Body of pancreas (tissue), 4 donors: ENCODE measurements around the gene PINLYP. TPM values are rescaled to one million over a fixed set of nuclear protein-coding genes. Genes with fewer than 3 reads are reported as not detected.

Experiments
- ATAC-seq: fragments of 150-250 bp; one replicate; pipeline ENCODE4 v1.9.1; 2016
- DNase-seq, 4 donors: peaks; one replicate each; pipeline ENCODE4 v3.0.0-alpha.2; 2019
- H3K27ac ChIP-seq, 4 donors: fragments of 200-600 bp; sonication (generic); 1 replicate in 3 of 4; 2 replicates in 1 of 4; pipeline versions ENCODE4 v1.5.1 to v1.6.1; 2016 to 2019; ENCODE audit warnings: mild to moderate bottlenecking in 1 of 4, mixed read lengths in 1 of 4, moderate library complexity in 1 of 4
- H3K27me3 ChIP-seq, 2 donors: fragments of 200-600 bp; sonication (generic); one replicate each; pipeline ENCODE4 v1.6.0; 2016; ENCODE audit warnings: mild to moderate bottlenecking in 1 of 2
- H3K36me3 ChIP-seq, 2 donors: fragments of 200-600 bp; sonication (generic); replicated peaks in 1 of 2; 2 replicates each; pipeline ENCODE4 v1.5.1; 2016; ENCODE audit warnings: low read depth in 2 of 2; ENCODE audit not compliant: insufficient read depth in 1 of 2
- H3K4me1 ChIP-seq: fragments of 200-600 bp; sonication (generic); one replicate; pipeline ENCODE4 v1.6.0; 2016
- H3K4me3 ChIP-seq, 2 donors: fragments of 200-600 bp; sonication (generic); 1 replicate in 1 of 2; 2 replicates in 1 of 2; pipeline ENCODE4 v1.5.1; 2016 to 2019
- H3K9me3 ChIP-seq, 3 donors: fragments of 200-600 bp; sonication (generic); 1 replicate in 2 of 3; 2 replicates in 1 of 3; pipeline ENCODE4 v1.5.1; 2016
- CTCF ChIP-seq, 7 experiments: fragments of 450-650 bp in 4 of 7; fragments of 200-600 bp in 3 of 7; sonication (generic) in 3 of 7; IDR thresholded peaks; one replicate each; pipeline ENCODE4 v1.5.1; 2016 to 2019; ENCODE audit warnings: antibody characterized with exemption in 7 of 7
- POLR2A ChIP-seq, 3 donors: fragments of 450-650 bp; IDR thresholded peaks; one replicate each; pipeline ENCODE4 v1.6.1; 2016; ENCODE audit warnings: antibody characterized with exemption in 3 of 3, mild to moderate bottlenecking in 2 of 3
- WGBS, 2 donors: methylation state at CpG; one replicate each; pipeline ENCODE4 v1.1.5; 2017; 5-methylcytosine and 5-hydroxymethylcytosine counted together
- intact Hi-C: fragments of 100-400 bp; cut with DNase I; formaldehyde crosslinking; loops from one replicate; pipeline ENCODE4 v1.15.1; 2023
- total RNA-seq, 2 donors: library from RNA; depleted of rRNA; stranded (reverse); fragments of >200 nt; gene quantifications; one replicate each; pipeline ENCODE4 v1.1.0, GENCODE V29; 2016

Gene PINLYP
- total RNA-seq, 2 donors from 2014 or later = 4.6 TPM; not detected in 1

DNA sequence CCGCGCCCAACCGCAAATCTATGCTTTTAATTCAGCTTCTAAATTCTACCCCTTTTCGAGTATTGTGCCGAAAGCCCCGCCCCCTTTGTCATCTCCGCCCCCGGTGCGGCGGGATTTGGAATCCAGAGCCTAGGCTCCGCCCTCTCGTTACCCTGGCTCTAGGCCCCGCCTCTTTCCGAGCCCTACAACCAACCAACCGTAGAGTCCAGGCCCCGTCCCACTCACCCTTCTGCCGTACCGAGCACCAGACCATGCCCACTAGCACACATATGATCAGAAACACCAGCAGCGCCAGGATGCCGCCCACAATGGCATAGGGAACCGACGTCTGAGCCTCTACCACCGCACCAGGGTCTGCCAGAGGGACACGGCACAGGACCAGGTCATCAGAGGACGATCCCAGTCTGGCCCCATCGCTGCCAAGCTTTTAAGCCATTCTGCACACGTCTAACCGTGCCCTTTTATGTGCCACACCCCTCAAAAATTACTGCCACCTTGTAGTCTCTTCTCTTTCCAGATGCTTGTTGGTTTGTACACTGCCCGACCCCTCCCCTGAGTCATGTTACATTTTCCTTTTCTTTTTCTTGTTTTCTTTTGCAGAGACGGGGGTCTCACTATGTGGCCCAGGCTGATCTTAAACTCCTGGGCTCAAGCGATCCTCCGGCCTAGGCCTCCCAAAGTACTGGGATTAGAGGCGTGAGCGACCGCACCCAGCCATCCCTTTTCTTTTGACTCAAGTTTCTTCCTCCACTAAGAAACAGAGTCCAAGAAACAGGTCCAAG, 48.5 kb downstream of the PINLYP start:
- TF ChIP-seq CTCF (IDR thresholded peaks at IDR 0.05) = no peak
- TF ChIP-seq POLR2A (IDR thresholded peaks at IDR 0.05) = no peak
- Histone ChIP-seq H3K36me3 (no peaks in the 10 kb centered on the region), H3K4me3 (no peak overlapping the region), H3K27ac (no peak overlapping the region), H3K9me3 (no peaks in the 10 kb centered on the region), H3K4me1 (peaks cover 9% of the 10 kb centered on the region), H3K27me3 (no peaks in the 10 kb centered on the region)
- DNase-seq (no peak), ATAC-seq (no peak)
- WGBS, 2 donors = 92 to 93% methylated on average over 32 to 34 of the region's 35 CpGs
- intact Hi-C loops = no loop called here

- H3K9me3 ChIP-seq = no peaks in the 10 kb centered on the region
- peak; percentile 46 for ATAC-seq
- H3K27ac ChIP-seq = no peak overlapping the region
- peak; percentile 34 to 78 (median 64) for DNase-seq
- H3K4me1 ChIP-seq = peaks cover 6% of the 10 kb centered on the region
- H3K27me3 ChIP-seq = no peaks in the 10 kb centered on the region
- H3K4me3 ChIP-seq = no peak overlapping the region
- intact Hi-C loops = no loop called here
- 30 to 72% methylated on average over 10 to 30 of the region's 30 CpGs for WGBS, 2 donors
- no peaks in the 10 kb centered on the region for H3K36me3 ChIP-seq
- TF ChIP-seq POLR2A (IDR thresholded peaks at IDR 0.05) (no peak), CTCF (IDR thresholded peaks at IDR 0.05) (peak in 1 of 7 experiments; percentile 21)
Observed at GRCh38 chr19:43624933-43625332, 49.3 kb downstream of the PINLYP start.

DNA sequence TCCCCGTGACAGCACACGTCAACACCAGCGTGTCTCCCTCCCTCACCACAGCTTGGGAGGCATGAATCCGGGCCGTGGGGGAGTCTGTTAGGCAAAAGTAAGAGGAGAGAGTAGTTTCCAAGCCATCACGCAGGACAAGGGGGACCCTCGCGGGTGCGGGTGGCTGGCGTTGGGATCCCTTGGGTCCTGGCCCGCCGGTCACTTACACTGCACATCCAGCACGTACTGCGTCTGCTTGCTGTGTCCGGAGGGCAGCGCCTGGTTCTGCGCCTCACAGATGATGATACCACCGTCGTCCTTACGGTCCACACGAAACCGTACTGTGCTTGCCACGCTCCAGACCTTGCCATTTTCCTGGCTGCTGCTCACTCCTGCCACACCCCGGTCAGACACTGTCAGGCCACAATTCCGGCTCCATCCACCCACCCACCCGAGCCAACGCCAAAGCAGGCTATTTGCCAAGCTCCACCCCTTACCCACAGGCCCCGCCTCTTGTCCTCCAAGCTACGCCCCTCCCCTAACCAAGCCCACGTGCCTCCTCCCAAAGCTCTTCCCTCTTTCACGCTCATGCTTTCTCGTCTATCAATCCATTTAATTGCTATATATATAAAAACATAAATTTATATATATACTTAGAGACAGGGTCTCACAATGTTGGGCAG, 50.4 kb downstream of the PINLYP start:
- TF ChIP-seq CTCF (IDR thresholded peaks at IDR 0.05) = no peak
- TF ChIP-seq POLR2A (IDR thresholded peaks at IDR 0.05) = no peak
- 82 to 83% methylated on average over 27 to 32 of the region's 32 CpGs for WGBS, 2 donors
- ATAC-seq (no peak), DNase-seq (peak in 1 of 4 donors; percentile 17)
- no peak overlapping the region for H3K4me3 ChIP-seq
- no peaks in the 10 kb centered on the region for H3K4me1 ChIP-seq
- intact Hi-C loops = no loop called here
- H3K9me3 ChIP-seq = no peaks in the 10 kb centered on the region
- H3K36me3 ChIP-seq = no peaks in the 10 kb centered on the region
- H3K27me3 ChIP-seq = no peaks in the 10 kb centered on the region
- no peak overlapping the region for H3K27ac ChIP-seq

DNA sequence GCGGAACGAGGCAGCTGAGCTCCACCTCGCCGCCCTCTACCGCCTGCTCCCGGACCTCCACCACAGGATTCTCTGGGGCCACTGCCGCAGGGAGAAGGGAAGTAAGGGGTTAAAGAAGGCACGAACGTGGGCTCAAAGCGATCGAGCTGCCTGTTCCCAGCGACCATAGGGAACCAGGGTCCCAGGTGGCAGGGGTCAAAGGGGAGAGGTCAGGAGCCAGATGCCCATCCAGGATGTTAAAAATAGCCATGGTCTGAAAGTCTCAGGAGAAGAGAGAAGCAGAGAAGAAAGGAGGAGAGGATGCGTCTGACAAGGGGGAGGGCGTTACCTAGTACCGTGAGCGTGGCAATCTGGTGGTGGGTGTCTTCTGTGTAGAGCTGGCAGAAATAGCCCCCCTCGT, 51.2 kb downstream of the PINLYP start:
- intact Hi-C loops = no loop called here
- Histone ChIP-seq H3K27ac (no peak overlapping the region), H3K27me3 (no peaks in the 10 kb centered on the region), H3K4me3 (no peak overlapping the region), H3K9me3 (no peaks in the 10 kb centered on the region), H3K4me1 (no peaks in the 10 kb centered on the region), H3K36me3 (no peaks in the 10 kb centered on the region)
- 63 to 67% methylated on average over 14 to 17 of the region's 17 CpGs for WGBS, 2 donors
- TF ChIP-seq CTCF (IDR thresholded peaks at IDR 0.05) (no peak), POLR2A (IDR thresholded peaks at IDR 0.05) (no peak)
- ATAC-seq = no peak
- DNase-seq = no peak
